Thymus (tissue), 11 donors: ENCODE data around the gene GRK7. TPM values are rescaled to one million over a fixed set of nuclear protein-coding genes. Genes with fewer than 3 reads are reported as not detected.

Experiments
- DNase-seq, 9 donors: peaks; one replicate each; pipeline ENCODE4 v3.0.0-alpha.2; 2013; ENCODE audit warnings: low spot score in 9 of 9, low read depth in 6 of 9, missing footprints in 1 of 9
- H3K27ac ChIP-seq, 2 donors: one replicate each; pipeline ENCODE4 v1.5.1; 2013; ENCODE audit warnings: control low read depth in 1 of 2, low read depth in 1 of 2, low read length in 1 of 2, mild to moderate bottlenecking in 1 of 2, moderate library complexity in 1 of 2
- H3K27me3 ChIP-seq, 2 donors: one replicate each; pipeline ENCODE4 v1.5.1; 2013; ENCODE audit warnings: low read length in 1 of 2; ENCODE audit not compliant: control insufficient read depth in 2 of 2, insufficient read depth in 1 of 2
- H3K36me3 ChIP-seq, 2 donors: one replicate each; pipeline ENCODE4 v1.5.1; 2013; ENCODE audit warnings: low read length in 1 of 2, mild to moderate bottlenecking in 1 of 2, moderate library complexity in 1 of 2; ENCODE audit not compliant: control insufficient read depth in 2 of 2, insufficient read depth in 2 of 2
- H3K4me1 ChIP-seq, 2 donors: one replicate each; pipeline ENCODE4 v1.5.1; 2013; ENCODE audit warnings: low read length in 2 of 2; ENCODE audit not compliant: control insufficient read depth in 2 of 2, insufficient read depth in 2 of 2
- H3K4me3 ChIP-seq, 2 donors: one replicate each; pipeline ENCODE4 v1.5.1; 2013; ENCODE audit warnings: low read length in 2 of 2, control low read depth in 1 of 2, mild to moderate bottlenecking in 1 of 2
- H3K9me3 ChIP-seq, 2 donors: one replicate each; pipeline ENCODE4 v1.5.1; 2013; ENCODE audit warnings: low read length in 1 of 2, mild to moderate bottlenecking in 1 of 2; ENCODE audit not compliant: control insufficient read depth in 2 of 2, insufficient read depth in 1 of 2
- WGBS: extraction: QIAGEN DNeasy Blood & Tissue Kit; methylation state at CpG from one replicate; pipeline ENCODE4 v1.1.7; 2013; 5-methylcytosine and 5-hydroxymethylcytosine counted together
- polyA plus RNA-seq: library from polyadenylated mRNA; stranded (reverse); fragments of 200-250 nt; gene quantifications from one replicate; pipeline ENCODE4 v1.2.3, GENCODE V29; 2013
- total RNA-seq: library from RNA; stranded (reverse); fragments of 120-200 nt; gene quantifications from one replicate; pipeline ENCODE4 v1.2.4, GENCODE V29; 2013
- donor health status: healthy.

GRK7 gene
- total and polyA plus RNA-seq, 2 donors: 0.14 TPM; not detected in 1

DNA sequence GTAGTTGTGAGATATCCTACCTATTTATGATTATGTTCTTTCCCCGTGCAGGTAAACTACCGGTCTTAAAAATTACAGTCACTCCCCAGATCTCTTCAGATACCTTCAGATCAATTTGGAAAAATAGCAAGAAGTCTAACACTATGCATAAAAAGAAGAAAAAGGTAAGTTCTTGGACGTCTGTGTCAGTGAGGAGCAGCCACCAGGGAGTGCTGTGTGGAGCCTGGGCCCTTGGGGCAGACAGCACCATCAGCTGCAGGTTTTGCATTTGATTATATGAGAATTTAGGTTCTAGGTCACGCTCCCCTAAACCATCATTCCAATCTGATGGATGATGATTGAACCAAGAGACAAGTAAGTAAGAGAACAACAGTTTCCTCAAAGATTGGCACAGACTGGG, 34.0 kb upstream of the GRK7 start:
- 93% methylated on average over 4 of the region's 4 CpGs for WGBS
- H3K4me3 ChIP-seq: no peak overlapping the region
- no peaks in the 10 kb centered on the region for H3K9me3 ChIP-seq
- no peaks in the 10 kb centered on the region for H3K27me3 ChIP-seq
- H3K36me3 ChIP-seq: no peaks in the 10 kb centered on the region
- no peak overlapping the region for H3K27ac ChIP-seq
- peaks cover 4 to 8% of the 10 kb centered on the region in 2 donors for H3K4me1 ChIP-seq
- DNase-seq: peak in 1 of 9 donors; percentile 14

DNA sequence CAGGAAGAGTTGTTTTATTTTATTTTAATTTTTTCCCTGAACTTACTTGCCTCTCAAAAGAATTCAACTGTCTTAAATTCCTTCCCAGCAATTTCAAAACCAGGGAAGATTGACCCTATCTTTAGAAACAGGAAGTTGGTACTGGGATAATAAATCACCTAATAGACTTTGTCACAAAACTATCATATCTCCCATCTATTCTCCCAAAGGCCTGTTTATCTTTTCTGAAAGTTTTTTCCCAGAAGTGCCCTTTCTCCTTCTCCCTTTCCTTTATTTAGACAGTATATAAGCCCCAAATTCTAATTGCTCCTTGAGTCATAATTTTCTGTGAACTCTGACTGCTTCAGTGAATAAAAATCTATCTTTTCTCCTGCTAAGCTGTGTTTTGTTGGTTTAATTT, 28.0 kb upstream of the GRK7 start:
- H3K36me3 ChIP-seq: no peaks in the 10 kb centered on the region
- peaks cover 4 to 8% of the 10 kb centered on the region in 2 donors for H3K4me1 ChIP-seq
- no peaks in the 10 kb centered on the region for H3K27me3 ChIP-seq
- no peak overlapping the region for H3K27ac ChIP-seq
- no peak for DNase-seq
- H3K9me3 ChIP-seq: no peaks in the 10 kb centered on the region
- no peak overlapping the region for H3K4me3 ChIP-seq

DNA sequence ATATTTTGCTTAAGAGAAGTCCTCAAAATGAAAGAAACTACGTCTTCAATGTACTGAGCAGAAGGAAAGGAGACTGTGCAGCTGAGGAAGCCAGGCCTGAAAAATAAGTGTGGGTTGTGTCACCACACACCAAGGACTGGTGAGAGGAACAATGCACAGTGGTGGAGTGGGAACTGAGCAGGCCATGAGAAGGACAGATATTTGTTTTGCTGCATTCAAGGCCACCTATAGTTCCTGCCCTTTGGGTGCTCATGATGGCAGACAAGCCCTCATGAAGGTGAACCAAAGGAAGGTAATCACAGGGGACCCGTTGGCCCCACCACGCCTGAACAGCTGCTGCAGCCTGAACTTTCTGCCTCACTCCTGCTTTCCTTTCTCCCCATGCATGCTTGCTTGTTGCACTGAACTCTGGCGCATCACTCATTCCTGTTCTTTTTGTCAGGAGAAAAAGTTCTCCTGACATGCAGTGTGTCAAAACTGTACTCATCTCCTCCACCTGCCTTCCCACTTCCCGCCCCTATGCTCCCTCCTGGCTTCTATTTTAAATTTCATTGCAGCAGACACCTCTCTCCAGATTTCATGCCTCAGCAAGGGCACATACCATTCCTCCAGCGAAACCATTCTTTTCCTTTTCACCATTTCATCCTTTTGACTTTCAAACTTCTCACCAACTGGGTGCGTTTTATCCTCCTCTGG, 27.3 kb upstream of the GRK7 start:
- H3K27me3 ChIP-seq: no peaks in the 10 kb centered on the region
- H3K36me3 ChIP-seq: no peaks in the 10 kb centered on the region
- H3K27ac ChIP-seq: no peak overlapping the region
- no peaks in the 10 kb centered on the region for H3K9me3 ChIP-seq
- H3K4me3 ChIP-seq: no peak overlapping the region
- peaks cover 5 to 8% of the 10 kb centered on the region in 2 donors for H3K4me1 ChIP-seq
- WGBS: 97% methylated on average over 7 of the region's 7 CpGs
- DNase-seq: no peak

DNA sequence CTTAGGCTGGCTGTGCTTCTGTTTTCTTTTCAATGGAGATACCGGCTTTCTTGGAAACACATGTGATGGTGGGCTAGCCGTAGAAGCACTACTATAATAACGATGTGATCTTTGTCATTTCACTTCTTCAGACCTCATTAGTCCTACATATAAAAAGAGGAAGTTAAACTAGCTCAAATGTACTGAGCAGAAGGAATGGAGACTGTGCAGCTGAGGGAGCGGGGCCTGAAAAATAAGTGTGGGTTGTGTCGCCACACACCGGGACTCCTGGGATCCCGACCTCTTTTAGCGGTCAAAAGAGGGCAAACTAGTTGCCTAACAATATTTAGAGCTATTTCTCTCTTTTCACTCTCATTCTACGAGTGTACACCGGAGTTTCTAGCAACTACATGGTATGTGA, 26.1 kb upstream of the GRK7 start:
- 81% methylated on average over 10 of the region's 10 CpGs for WGBS
- H3K36me3 ChIP-seq: peaks cover 0 to 4% of the 10 kb centered on the region in 2 donors
- H3K27me3 ChIP-seq: no peaks in the 10 kb centered on the region
- no peaks in the 10 kb centered on the region for H3K9me3 ChIP-seq
- DNase-seq: no peak
- H3K4me1 ChIP-seq: peaks cover 8 to 9% of the 10 kb centered on the region in 2 donors
- no peak overlapping the region for H3K4me3 ChIP-seq
- H3K27ac ChIP-seq: no peak overlapping the region

- WGBS: 3% methylated on average over 3 of the region's 3 CpGs
- Histone ChIP-seq H3K9me3 (no peaks in the 10 kb centered on the region), H3K27me3 (no peaks in the 10 kb centered on the region), H3K4me1 (peaks cover 8 to 9% of the 10 kb centered on the region in 2 donors), H3K27ac (peak overlapping the region; percentile 74 to 75), H3K4me3 (peak overlapping the region; percentile 30 to 60), H3K36me3 (peaks cover 0 to 7% of the 10 kb centered on the region in 2 donors)
- DNase-seq: no peak
Measured at GRCh38 chr3:141737678-141738021, 25.6 kb upstream of the GRK7 start.

DNA sequence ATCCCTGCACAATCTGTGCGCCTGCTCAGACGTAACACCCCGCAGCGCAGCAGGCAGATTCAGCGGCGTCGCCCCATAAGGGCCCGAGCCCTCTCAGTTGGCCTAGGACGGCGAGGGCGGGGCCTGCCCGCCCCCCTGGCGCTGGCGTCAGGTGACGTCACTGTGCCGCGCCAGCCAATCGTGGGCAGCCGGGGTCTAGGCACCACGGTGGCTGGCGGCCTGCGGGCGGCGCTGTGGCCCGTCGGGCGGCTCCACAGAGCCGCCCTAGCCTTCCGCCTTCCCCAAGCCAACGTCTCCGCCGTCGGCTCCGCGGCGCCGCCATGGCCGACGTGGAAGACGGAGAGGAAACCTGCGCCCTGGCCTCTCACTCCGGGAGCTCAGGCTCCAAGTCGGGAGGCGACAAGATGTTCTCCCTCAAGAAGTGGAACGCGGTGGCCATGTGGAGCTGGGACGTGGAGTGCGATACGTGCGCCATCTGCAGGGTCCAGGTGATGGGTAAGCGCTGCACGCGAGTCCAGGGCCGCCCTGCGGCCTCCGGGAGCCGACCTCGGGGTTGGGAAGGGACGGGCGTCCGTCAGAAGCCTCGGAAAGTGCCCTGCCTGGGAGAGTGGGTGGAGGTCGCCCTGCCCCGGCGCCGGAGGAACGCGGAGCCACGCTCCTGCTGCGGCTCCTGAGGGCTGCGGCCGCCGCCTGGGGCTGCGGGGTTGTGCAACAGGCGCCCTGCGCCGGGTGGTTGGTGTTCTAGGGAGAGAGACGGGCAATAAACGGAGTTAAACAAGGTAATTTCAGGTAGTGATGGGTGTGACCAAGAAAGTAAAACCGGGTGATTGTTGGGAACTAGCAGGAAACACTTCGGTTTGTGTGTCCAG, 25.0 kb upstream of the GRK7 start, which contains the start of gene RNF7:
Gene RNF7 (plus strand): TSS at position 277 of the 869 bp plus-strand sequence. CDS start 44 bp downstream, at position 321.
- DNase-seq: peak; percentile 84 to 98 (median 95)
- H3K36me3 ChIP-seq: peaks cover 0 to 11% of the 10 kb centered on the region in 2 donors
- H3K9me3 ChIP-seq: no peaks in the 10 kb centered on the region
- peaks cover 8 to 9% of the 10 kb centered on the region in 2 donors for H3K4me1 ChIP-seq
- under 1% methylated on average over 81 of the region's 81 CpGs for WGBS
- H3K27ac ChIP-seq: peak within 1 kb of the TSS; percentile 88 to 92
- H3K4me3 ChIP-seq: peak within 1 kb of the TSS; percentile 60 to 95
- H3K27me3 ChIP-seq: no peaks in the 10 kb centered on the region

GRCh38 chr3:141738891-141739363, 24.3 kb upstream of the GRK7 start:
- Histone ChIP-seq H3K36me3 (peaks cover 0 to 14% of the 10 kb centered on the region in 2 donors), H3K9me3 (no peaks in the 10 kb centered on the region), H3K4me3 (peak overlapping the region; percentile 60 to 95), H3K27ac (peak overlapping the region; percentile 88 to 92), H3K27me3 (no peaks in the 10 kb centered on the region), H3K4me1 (peaks cover 8 to 9% of the 10 kb centered on the region in 2 donors)
- DNase-seq: peak; percentile 28 to 75 (median 43)
- under 1% methylated on average over 11 of the region's 11 CpGs for WGBS

DNA sequence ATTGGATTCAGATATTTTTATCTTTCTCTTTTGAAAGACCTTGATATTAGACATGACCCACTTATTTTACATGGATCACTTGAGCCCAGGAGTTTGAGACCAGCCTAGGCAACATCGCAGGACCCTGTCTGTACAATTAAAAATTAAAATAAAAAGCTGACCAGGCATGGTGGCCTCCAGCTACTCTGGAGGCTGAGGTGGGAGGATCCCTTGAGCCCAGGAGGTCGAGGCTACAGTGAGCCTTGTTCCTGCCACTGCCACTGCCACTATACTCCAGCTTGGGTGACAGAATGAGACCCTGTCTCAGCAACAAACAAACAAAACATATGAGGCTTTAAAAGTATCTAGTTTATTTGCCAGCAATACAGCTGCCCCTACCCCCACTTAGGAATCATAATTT, 23.5 kb upstream of the GRK7 start:
- H3K4me1 ChIP-seq: peaks cover 8 to 9% of the 10 kb centered on the region in 2 donors
- H3K27ac ChIP-seq: peak overlapping the region in 1 of 2 donors; percentile 39
- H3K27me3 ChIP-seq: no peaks in the 10 kb centered on the region
- H3K4me3 ChIP-seq: peak overlapping the region; percentile 60 to 95
- peak in 1 of 9 donors; percentile 15 for DNase-seq
- H3K36me3 ChIP-seq: peaks cover 5 to 22% of the 10 kb centered on the region in 2 donors
- no peaks in the 10 kb centered on the region for H3K9me3 ChIP-seq
- WGBS: 76% methylated on average over 2 of the region's 2 CpGs

DNA sequence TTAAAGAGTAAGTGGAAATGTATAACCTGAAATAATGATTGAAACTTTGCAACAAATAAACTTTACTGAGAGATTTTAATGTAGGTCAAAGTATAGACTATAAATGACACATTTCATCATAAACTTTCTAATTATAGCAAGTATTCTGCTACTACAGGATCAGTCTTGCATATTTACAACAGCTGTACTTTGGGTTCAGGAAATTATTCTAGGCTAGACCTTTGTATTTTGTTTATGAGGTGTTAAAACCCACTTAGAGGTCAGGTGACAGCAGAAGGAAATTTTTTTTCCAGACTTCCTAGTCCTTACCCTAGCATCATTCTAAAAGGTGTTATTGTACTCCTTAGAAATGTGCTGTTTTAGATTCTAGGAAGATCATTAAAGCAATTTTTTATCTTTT, 22.9 kb upstream of the GRK7 start:
- no peak overlapping the region for H3K4me3 ChIP-seq
- H3K27ac ChIP-seq: no peak overlapping the region
- peaks cover 8 to 9% of the 10 kb centered on the region in 2 donors for H3K4me1 ChIP-seq

More for the DNA sequence above, 22.9 kb upstream of the GRK7 start:
- H3K27me3 ChIP-seq: no peaks in the 10 kb centered on the region
- no peaks in the 10 kb centered on the region for H3K9me3 ChIP-seq
- peak in 1 of 9 donors; percentile 21 for DNase-seq
- peaks cover 11 to 27% of the 10 kb centered on the region in 2 donors for H3K36me3 ChIP-seq
